Measurements from ENCODE around the gene ARFGAP3.
A peak's percentile ranks its signal among the peaks of the same experiment; 100 is the strongest.

ARFGAP3 gene

GRCh38 chr22:42819412-42820044, 37.5 kb downstream of the ARFGAP3 start:
- TF ChIP-seq, protein P1, sequence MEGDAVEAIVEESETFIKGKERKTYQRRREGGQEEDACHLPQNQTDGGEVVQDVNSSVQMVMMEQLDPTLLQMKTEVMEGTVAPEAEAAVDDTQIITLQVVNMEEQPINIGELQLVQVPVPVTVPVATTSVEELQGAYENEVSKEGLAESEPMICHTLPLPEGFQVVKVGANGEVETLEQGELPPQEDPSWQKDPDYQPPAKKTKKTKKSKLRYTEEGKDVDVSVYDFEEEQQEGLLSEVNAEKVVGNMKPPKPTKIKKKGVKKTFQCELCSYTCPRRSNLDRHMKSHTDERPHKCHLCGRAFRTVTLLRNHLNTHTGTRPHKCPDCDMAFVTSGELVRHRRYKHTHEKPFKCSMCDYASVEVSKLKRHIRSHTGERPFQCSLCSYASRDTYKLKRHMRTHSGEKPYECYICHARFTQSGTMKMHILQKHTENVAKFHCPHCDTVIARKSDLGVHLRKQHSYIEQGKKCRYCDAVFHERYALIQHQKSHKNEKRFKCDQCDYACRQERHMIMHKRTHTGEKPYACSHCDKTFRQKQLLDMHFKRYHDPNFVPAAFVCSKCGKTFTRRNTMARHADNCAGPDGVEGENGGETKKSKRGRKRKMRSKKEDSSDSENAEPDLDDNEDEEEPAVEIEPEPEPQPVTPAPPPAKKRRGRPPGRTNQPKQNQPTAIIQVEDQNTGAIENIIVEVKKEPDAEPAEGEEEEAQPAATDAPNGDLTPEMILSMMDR (conservative IDR thresholded peaks at IDR 0.05; ENCODE audit: low read depth), result no peak
- POLR2A ChIA-PET (ENCODE audit: low non-redundant PET), result no interaction called here
- CTCF ChIA-PET, result no interaction called here
- no peak for DNase-seq (ENCODE audit: low spot score)
- no peak overlapping the region for H3K27ac ChIP-seq

DNA sequence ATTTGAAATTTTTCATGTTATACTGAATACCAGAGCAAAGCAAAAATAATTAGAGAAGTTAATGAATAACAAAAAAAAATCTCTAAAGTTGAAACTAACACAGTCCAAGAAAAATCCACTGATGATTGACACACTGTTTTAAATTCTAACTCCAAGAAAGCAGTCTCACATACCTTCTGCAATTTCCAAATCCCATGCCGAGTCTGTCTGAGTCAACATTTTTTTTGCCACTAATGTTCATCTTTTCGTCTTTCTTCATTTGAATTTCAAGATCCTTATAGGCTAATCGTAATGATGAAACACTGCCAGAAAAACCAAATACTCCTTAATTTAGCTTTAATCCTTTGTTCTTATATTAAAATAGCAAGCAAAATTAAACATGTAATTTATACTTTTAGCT, 39.5 kb downstream of the ARFGAP3 start:
- DNase-seq (ENCODE audit: low spot score), result no peak
- H3K27ac ChIP-seq, result no peak overlapping the region
- TF ChIP-seq, protein P1 (conservative IDR thresholded peaks at IDR 0.05; ENCODE audit: low read depth), result no peak
- ChIA-PET CTCF (no interaction called here), POLR2A (ENCODE audit: low non-redundant PET) (no interaction called here)

DNA sequence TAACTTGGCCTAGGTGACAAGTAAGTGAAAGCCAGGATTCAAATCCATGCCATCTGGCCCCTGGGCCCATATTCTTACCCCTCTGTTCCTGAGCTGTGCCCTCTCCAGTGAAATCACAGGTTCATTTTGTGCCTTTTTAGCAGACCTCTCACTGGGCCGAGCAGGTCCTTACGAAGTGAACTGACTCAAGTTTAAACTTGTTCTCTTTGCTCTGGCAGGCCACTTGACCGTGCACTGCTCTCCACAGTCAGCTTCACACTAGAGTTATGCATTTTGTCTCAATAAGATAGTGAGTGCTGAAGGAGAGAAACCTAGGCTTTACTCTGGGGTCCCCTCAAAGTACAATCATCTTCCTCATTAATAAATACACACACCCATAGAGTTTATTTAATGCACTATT, 40.7 kb downstream of the ARFGAP3 start:
- CTCF ChIA-PET, result no interaction called here
- H3K27ac ChIP-seq, result no peak overlapping the region
- POLR2A ChIA-PET (ENCODE audit: low non-redundant PET), result no interaction called here
- no peak for DNase-seq (ENCODE audit: low spot score)
- TF ChIP-seq, protein P1 (conservative IDR thresholded peaks at IDR 0.05; ENCODE audit: low read depth), result no peak

GRCh38 chr22:42814616-42815015, 42.5 kb downstream of the ARFGAP3 start:
- ChIA-PET CTCF (interaction anchor here (0.6 to 0.7 kb wide), 2 partner anchors 12 to 194 kb away, joined by 3 read pairs; no protein-coding TSS in a partner anchor), POLR2A (ENCODE audit: low non-redundant PET) (no interaction called here)
- TF ChIP-seq, protein P1 (conservative IDR thresholded peaks at IDR 0.05; ENCODE audit: low read depth), result no peak
- no peak for DNase-seq (ENCODE audit: low spot score)
- no peak overlapping the region for H3K27ac ChIP-seq

DNA sequence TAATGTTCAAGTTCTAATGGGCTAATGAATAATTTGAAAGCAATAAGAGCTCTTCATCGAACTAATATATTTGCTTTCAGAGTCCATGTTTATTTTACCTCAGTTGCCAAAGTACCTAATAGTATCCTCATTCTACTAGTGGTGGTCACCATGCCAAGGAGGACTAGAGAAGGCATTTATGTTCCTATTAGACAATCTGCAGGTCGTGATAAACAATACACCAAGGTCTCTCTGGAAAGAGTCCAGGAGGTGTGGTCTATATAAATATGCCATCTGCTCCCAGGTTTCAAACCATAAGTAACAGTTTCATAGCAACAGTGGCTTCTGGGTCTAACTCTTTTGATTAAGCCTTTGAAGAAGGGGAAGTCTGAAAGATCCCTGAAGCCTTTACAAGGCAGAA, 42.9 kb downstream of the ARFGAP3 start:
- DNase-seq (ENCODE audit: low spot score), result no peak
- ChIA-PET POLR2A (ENCODE audit: low non-redundant PET) (no interaction called here), CTCF (interaction anchor here (0.7 kb wide), 1 partner anchor 193 kb away, joined by 3 read pairs; no protein-coding TSS in a partner anchor)
- TF ChIP-seq, protein P1 (conservative IDR thresholded peaks at IDR 0.05; ENCODE audit: low read depth), result no peak
- H3K27ac ChIP-seq, result no peak overlapping the region

- TF ChIP-seq, protein P1 (conservative IDR thresholded peaks at IDR 0.05; ENCODE audit: low read depth), result no peak
- peak overlapping the region; percentile 0; the same call in 1 of the 2 replicates for H3K27ac ChIP-seq
- no peak for DNase-seq (ENCODE audit: low spot score)
- CTCF ChIA-PET, result no interaction called here
- POLR2A ChIA-PET (ENCODE audit: low non-redundant PET), result no interaction called here
Observed at GRCh38 chr22:42813501-42813900, 43.6 kb downstream of the ARFGAP3 start.

Data from RWPE1 (cell line).